GM12872 (cell line): ENCODE results near the gene SIK3.

Experiments used
- TF ChIP-seq, protein P1 (sequence below): IDR thresholded peaks from 3 replicates; pipeline ENCODE4 v1.5.1; 2011; ENCODE audit warnings: low read depth, mild to moderate bottlenecking, low read length, moderate library complexity; ENCODE audit not compliant: insufficient read depth

SIK3 gene

DNA sequence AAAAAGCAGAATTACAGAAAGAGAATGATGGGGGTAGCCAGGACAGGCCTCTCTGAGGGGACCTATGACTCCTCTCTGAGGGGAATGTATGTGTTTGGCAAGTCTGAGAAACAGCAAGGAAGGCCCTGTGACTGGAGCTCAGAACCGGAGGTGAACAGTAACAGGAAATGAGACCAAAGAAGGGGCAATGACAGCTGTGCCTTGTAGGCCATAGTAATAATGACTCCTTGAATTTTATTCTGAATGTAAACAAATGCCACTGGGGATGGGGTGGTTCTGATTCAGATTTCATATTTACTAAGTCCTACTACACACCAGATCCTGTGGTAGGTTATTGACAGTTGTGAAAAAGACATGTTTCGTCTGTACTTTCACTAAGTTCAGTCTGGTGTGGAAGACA lies 208.0 kb downstream of the SIK3 start:
- TF ChIP-seq, protein P1, sequence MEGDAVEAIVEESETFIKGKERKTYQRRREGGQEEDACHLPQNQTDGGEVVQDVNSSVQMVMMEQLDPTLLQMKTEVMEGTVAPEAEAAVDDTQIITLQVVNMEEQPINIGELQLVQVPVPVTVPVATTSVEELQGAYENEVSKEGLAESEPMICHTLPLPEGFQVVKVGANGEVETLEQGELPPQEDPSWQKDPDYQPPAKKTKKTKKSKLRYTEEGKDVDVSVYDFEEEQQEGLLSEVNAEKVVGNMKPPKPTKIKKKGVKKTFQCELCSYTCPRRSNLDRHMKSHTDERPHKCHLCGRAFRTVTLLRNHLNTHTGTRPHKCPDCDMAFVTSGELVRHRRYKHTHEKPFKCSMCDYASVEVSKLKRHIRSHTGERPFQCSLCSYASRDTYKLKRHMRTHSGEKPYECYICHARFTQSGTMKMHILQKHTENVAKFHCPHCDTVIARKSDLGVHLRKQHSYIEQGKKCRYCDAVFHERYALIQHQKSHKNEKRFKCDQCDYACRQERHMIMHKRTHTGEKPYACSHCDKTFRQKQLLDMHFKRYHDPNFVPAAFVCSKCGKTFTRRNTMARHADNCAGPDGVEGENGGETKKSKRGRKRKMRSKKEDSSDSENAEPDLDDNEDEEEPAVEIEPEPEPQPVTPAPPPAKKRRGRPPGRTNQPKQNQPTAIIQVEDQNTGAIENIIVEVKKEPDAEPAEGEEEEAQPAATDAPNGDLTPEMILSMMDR: no peak

DNA sequence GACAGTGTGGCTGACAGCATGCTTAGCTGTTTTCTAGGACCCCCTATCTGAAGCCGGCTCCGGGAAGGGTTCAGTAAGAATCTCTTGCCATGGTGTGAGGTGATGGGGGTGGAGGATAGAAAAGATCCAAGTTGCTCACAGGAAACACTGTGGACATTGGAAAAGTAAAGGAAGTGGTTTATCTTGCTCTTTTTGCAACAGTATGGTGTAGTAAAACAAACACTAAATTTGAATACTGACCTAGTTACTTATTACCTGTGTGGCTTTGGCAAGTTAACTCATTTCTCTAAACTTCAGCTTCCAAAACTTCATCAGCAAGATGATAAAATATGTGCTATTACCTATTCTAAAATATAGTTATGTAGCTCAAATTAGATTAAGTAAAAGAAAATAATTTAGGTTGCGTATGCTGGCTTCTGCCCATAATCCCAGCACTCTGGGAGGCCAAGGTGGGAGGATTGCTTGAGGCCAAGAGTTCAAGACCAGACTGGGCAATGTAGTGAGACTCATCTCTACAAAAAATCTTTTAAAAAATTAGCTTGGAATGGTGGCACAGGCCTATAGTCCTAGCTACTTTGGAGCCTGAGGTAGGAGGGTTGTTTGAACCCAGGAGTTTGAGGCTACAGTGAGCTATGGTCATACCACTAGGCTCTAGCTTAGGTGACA lies 209.2 kb downstream of the SIK3 start:
- TF ChIP-seq, protein P1: no peak

DNA sequence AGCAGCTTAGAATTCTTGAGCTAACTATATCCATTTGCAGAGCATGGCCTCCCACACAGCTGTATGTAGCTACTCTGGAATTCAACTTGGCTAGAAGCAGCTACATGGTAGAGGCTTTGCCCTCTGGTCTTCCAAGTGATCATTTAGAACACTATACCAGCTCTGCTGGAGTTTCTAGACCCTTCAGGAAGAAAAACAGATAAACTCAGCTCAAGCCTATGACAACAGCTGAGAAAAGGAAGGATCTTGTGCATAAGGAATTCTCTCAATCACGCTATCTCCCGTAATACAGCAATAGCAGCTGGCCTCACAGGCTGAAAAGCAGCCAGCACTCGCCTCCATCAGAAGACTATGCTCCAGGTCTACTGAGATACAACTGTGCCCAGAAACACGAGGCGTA lies 210.2 kb downstream of the SIK3 start:
- TF ChIP-seq, protein P1: no peak

DNA sequence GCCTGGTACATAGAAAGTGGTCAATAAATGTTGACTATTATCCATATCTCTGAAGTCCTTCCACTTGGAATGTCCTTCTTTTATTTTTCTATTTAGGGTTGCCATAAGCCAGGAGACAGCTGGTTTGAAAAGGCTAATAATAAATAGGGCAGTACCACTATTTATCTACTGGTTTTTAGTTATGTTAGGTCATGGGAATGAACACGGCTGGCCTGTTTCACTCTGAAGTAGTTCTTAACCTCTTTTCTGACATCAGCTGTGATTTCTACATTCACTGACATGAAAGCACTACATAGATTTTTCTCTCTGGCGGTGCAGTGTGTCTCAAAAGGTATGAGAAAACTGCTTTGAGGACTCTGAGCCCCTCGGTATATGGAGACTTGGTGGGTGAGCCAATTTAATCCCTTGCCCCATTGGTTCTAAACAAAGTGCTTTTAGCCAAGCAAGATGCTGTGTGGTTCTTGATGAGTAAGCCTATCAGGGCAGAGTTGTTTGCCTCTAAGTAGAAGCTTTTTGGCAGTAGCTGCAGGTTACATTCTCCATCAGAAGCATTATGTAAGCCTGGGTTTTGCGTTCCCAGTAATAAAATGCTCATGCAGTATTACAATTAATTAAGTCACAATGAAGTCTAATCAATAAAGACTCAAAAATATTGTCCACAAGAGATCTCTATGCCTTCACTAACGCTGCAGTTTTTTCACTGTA lies 212.1 kb downstream of the SIK3 start:
- TF ChIP-seq, protein P1: no peak

DNA sequence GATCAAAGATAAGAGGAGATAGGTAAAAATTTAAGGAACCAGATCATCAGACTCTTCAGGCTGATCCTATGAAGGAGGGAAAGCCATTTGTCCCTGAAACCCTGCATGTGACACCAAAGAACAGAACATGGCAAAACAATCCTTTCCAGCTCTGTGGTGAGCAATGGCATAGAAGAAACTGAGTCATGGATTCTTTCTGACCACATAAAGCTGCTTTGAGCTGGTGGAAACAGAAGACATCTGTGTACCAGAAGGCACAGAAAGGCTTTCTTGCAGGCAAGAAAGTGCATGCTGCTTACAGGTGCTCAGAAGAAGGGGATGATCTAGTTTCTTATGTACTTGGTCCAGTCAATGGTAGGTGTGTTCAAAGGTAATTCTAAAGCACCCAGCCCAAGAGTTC lies 215.8 kb downstream of the SIK3 start:
- TF ChIP-seq, protein P1: no peak

DNA sequence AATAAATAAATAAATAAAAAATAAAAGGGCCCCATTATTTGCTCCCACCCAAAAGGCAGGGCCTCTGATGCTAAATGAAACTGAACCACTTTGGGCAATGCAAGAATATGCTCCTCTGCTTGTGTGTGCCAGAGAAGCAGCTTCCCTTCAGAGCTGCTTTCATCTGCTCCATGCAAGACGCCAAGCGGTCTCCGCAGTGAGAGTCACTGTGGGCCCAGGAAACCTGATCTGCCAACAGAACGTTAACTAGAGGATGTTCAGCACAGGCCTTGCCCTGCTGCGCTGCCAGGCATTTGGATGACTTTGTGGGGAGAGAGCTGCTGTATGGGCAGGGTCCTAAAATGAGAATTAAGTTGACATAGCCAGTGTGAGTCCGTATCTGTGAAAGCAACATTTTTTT lies 217.1 kb downstream of the SIK3 start:
- TF ChIP-seq, protein P1: no peak

DNA sequence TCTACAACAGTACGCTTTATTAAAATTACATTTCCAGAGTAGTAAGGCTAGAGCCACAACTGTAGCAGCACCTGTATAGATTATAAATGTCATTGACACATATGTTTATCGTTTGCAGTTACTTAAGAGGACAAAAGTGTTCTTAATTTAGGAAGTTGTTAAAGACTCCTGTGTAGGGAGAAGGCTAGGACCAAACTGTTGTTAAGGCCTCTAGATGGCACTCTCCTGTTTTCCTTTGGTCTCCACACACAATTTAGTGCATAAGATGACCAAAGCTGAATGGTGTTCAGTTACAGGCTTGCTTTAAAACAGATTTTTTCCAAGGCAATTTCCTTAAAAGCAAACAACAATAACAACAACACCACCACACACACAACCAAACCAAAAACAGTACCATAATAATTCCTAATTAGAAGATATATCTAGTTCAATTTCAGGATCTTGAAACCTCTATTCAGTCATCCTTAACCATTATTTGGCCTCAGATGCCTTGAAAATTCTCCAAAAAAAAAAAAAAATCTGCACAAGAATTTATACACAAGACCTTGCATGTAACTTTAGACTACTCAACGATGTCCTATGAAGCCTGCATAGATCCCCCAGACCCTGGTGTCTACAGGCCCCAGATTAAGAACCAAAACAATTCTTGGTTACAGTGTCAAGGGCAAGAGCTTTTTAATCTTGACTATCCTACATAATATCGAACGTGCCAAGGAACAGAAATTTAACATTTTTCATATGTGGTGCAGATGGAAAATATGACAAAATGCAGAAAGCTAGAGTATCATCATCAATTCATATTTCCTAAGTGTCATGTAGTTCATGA lies 218.2 kb downstream of the SIK3 start:
- TF ChIP-seq, protein P1: peak; percentile 73
